RWPE2 (cell line): Measurements from ENCODE around the gene ANKRD60.

Experiments used
- ATAC-seq: fragments of 200-7000 bp; cut with Tn5 transposase; 3 replicates; pipeline ENCODE4 v1.9.1; 2021; ENCODE audit warnings: low read depth
- DNase-seq: peaks from one replicate; pipeline ENCODE4 v3.0.0-alpha.2; 2020; ENCODE audit warnings: low spot score
- H3K27ac ChIP-seq: fragments of 450-650 bp; 2 replicates; pipeline ENCODE4 v1.5.1; 2017; ENCODE audit warnings: mild to moderate bottlenecking; ENCODE audit not compliant: poor library complexity, severe bottlenecking
- H3K27me3 ChIP-seq: fragments of 250-450 bp; sonication (Bioruptor Pico); 2 replicates; pipeline ENCODE4 v1.5.1; 2021; ENCODE audit warnings: mild to moderate bottlenecking, moderate library complexity; ENCODE audit not compliant: insufficient read depth, poor library complexity, severe bottlenecking
- H3K36me3 ChIP-seq: fragments of 250-450 bp; sonication (Bioruptor Pico); 2 replicates; pipeline ENCODE4 v1.5.1; 2020; ENCODE audit warnings: low read depth, mild to moderate bottlenecking, moderate library complexity
- H3K4me1 ChIP-seq: fragments of 250-450 bp; sonication (Bioruptor Pico); 2 replicates; pipeline ENCODE4 v1.5.1; 2021; ENCODE audit warnings: mild to moderate bottlenecking, moderate library complexity; ENCODE audit not compliant: insufficient read depth, poor library complexity, severe bottlenecking
- H3K4me3 ChIP-seq: fragments of 250-450 bp; sonication (Bioruptor Pico); 2 replicates; pipeline ENCODE4 v1.5.1; 2021; ENCODE audit warnings: mild to moderate bottlenecking, moderate library complexity; ENCODE audit not compliant: severe bottlenecking
- H3K9me3 ChIP-seq: fragments of 250-450 bp; sonication (Bioruptor Pico); 2 replicates; pipeline ENCODE4 v1.5.1; 2021; ENCODE audit warnings: mild to moderate bottlenecking, moderate library complexity; ENCODE audit not compliant: severe bottlenecking
- CTCF ChIP-seq: fragments of 450-650 bp; IDR thresholded peaks from one replicate; pipeline ENCODE4 v1.5.1; 2017; ENCODE audit warnings: mild to moderate bottlenecking, moderate library complexity; ENCODE audit not compliant: poor library complexity, severe bottlenecking

Gene ANKRD60

GRCh38 chr20:58179083-58179431, 49.4 kb downstream of the ANKRD60 start:
- no peaks in the 10 kb centered on the region for H3K4me1 ChIP-seq

GRCh38 chr20:58177799-58178198, 50.7 kb downstream of the ANKRD60 start:
- DNase-seq = no peak
- no peaks in the 10 kb centered on the region for H3K9me3 ChIP-seq
- no peaks in the 10 kb centered on the region for H3K27me3 ChIP-seq
- H3K36me3 ChIP-seq = no peaks in the 10 kb centered on the region
- no peak for TF ChIP-seq CTCF
- H3K4me1 ChIP-seq = no peaks in the 10 kb centered on the region
- ATAC-seq = no peak
- no peak overlapping the region for H3K4me3 ChIP-seq
- H3K27ac ChIP-seq = no peak overlapping the region

More at GRCh38 chr20:58179083-58179431, 49.4 kb downstream of the ANKRD60 start:
- H3K27ac ChIP-seq = no peak overlapping the region
- ATAC-seq = no peak
- no peaks in the 10 kb centered on the region for H3K27me3 ChIP-seq
- no peak for TF ChIP-seq CTCF
- H3K9me3 ChIP-seq = peaks cover 6% of the 10 kb centered on the region
- no peak overlapping the region for H3K4me3 ChIP-seq
- no peaks in the 10 kb centered on the region for H3K36me3 ChIP-seq
- DNase-seq = no peak

DNA sequence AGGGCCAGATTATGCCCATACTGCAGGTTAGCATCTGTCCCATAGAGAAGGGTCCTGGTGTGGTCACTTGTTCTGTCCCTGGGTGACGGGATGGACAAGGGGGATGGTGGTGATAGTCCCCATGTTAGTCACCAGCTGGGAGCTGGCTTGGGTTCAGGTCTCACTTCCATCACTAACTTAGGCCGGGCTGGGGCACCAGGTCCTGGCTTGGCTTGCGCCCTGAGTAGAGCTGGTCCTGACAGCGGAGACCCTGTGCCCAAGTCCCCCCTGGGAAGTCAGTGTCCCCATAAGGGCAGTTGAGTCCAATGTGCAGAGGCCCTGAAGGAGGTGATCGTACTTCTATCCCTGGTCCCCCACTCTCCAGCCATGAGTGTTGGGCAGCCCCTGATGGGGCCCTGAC, 52.6 kb downstream of the ANKRD60 start:
- Histone ChIP-seq H3K9me3 (no peaks in the 10 kb centered on the region), H3K4me3 (no peak overlapping the region), H3K27me3 (no peaks in the 10 kb centered on the region), H3K36me3 (no peaks in the 10 kb centered on the region), H3K27ac (no peak overlapping the region), H3K4me1 (no peaks in the 10 kb centered on the region)
- ATAC-seq (no peak), DNase-seq (no peak)
- no peak for TF ChIP-seq CTCF

GRCh38 chr20:58175425-58175824, 53.0 kb downstream of the ANKRD60 start:
- no peak for ATAC-seq

More at GRCh38 chr20:58175425-58175824, 53.0 kb downstream of the ANKRD60 start:
- no peaks in the 10 kb centered on the region for H3K4me1 ChIP-seq
- no peak overlapping the region for H3K4me3 ChIP-seq
- H3K27me3 ChIP-seq = no peaks in the 10 kb centered on the region
- H3K36me3 ChIP-seq = no peaks in the 10 kb centered on the region
- no peak for TF ChIP-seq CTCF
- DNase-seq = no peak
- no peaks in the 10 kb centered on the region for H3K9me3 ChIP-seq
- no peak overlapping the region for H3K27ac ChIP-seq
